PC-3 (cell line): ENCODE results near the gene HIGD1C.

Experiments used
- CTCF ChIP-seq: fragments of 300-600 bp; sonication (generic); conservative IDR thresholded peaks from 2 replicates; pipeline ENCODE4 v1.5.1; 2017; ENCODE audit warnings: antibody characterized with exemption, low read depth, mild to moderate bottlenecking, low read length
- EZH2 ChIP-seq: fragments of 300-600 bp; sonication (generic); IDR thresholded peaks from one replicate; pipeline ENCODE4 v1.6.1; 2017; ENCODE audit warnings: antibody characterized with exemption, mild to moderate bottlenecking, low read length; ENCODE audit not compliant: unreplicated experiment
- EZH2phosphoT487 ChIP-seq: fragments of 300-600 bp; sonication (generic); IDR thresholded peaks from 2 replicates; pipeline ENCODE4 v1.6.1; 2018; ENCODE audit warnings: mild to moderate bottlenecking, antibody characterized with exemption, low read length, borderline replicate concordance

- TF ChIP-seq CTCF (no peak), EZH2phosphoT487 (no peak), EZH2 (no peak)
Observed at GRCh38 chr12:50927766-50928224, 24.5 kb upstream of the HIGD1C start.
